Activated CD4-positive, alpha-beta T cell treated with anti-CD3 and anti-CD28 coated beads, Interleukin-10, Interleukin-2, amounts not matched to agents 100 ng/mL and 50 ng/mL, durations not matched to agents 16 hours and 8 hours (primary cell): Measurements from ENCODE around the gene CENPC.
"Not testable (repeated sequence)": the region's sequence is repeated elsewhere in the genome, so short reads cannot be mapped to it uniquely, and the experiment has no call there.

Source experiments
- DNase-seq: peaks from one replicate; pipeline ENCODE4 v3.0.0-alpha.2; 2020

CENPC gene, protein sequence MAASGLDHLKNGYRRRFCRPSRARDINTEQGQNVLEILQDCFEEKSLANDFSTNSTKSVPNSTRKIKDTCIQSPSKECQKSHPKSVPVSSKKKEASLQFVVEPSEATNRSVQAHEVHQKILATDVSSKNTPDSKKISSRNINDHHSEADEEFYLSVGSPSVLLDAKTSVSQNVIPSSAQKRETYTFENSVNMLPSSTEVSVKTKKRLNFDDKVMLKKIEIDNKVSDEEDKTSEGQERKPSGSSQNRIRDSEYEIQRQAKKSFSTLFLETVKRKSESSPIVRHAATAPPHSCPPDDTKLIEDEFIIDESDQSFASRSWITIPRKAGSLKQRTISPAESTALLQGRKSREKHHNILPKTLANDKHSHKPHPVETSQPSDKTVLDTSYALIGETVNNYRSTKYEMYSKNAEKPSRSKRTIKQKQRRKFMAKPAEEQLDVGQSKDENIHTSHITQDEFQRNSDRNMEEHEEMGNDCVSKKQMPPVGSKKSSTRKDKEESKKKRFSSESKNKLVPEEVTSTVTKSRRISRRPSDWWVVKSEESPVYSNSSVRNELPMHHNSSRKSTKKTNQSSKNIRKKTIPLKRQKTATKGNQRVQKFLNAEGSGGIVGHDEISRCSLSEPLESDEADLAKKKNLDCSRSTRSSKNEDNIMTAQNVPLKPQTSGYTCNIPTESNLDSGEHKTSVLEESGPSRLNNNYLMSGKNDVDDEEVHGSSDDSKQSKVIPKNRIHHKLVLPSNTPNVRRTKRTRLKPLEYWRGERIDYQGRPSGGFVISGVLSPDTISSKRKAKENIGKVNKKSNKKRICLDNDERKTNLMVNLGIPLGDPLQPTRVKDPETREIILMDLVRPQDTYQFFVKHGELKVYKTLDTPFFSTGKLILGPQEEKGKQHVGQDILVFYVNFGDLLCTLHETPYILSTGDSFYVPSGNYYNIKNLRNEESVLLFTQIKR

DNA sequence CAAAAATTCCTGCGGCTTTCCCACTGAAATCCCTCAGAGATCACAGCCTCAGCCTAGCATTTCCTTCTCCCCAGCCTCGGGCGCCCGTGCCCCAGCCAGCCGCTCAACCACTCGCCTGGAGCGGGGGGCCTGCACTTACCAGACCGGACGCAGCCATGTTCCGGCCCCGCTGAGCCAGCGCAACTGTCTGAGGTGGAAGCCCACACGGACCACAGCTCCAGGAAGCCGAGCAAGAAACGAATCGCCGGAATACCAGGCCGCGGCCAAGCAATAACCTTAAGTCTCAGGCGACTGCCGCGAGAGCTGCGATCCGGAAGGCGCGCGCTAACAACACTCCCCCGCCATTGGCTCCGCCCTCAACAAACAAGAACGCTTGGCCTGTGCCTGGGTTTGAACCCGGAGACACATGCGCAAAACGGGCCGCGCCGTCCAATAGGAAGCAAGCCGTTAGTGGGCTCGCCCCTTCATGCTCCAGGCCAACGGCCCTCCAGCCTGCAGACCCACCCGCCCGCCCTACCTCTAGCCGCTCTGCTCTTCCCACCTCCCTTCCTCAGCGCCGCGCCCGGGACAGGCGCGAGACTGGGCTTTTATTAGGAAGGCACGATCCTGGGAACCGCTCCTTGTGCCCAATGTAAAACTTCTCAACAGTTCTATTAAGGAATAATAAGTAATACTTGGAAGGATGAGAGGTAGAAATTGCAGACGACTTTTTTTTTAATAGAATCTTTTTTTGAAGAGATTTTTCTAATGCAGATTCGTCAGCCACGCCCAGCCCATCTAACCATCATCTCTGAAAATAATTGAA lies at the start of gene CENPC:
Gene CENPC, minus strand, starts transcription at position 305 of the 805 bp plus-strand sequence. Its CDS starts 148 bp downstream, at position 157.
- peak; percentile 97 for DNase-seq

DNA sequence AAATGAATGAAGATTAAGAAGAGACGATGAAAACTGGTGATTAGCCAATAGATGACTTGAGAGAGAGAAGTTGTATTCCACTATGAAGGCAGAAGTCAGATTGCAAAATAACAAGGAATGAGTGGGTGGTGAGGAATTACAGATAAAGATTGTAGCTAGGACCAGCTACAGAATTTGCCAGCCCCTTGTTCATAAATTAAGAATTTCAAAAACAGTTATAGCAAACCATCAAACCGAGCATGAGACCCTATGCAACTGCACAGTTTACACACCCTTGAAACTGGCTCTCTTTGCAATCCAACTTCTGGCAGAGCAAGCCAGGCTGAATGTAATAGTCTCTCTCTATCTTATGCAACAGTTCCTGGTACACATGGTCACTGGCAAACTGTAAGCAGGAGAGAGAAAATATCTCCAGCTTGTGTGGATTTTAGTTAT lies 48.5 kb upstream of the CENPC start:
- no peak for DNase-seq

DNA sequence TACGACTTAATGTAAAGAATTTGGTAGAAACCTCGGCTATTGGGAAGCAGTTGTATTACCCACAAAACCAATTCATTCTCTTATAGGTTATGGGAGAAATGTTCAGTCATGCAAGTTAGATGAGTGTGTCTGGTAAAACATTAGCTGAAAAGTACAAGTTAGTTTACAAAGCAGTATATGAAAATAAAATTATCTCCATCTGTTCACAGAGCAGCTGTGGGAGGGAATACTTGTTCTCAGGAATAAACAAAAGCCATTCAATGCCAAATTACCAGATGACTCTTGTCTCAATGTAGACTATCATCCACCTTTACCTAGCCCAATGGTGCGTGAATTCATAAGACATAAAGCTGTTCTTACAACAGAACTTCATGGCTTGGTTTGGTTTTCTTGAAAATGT lies 41.9 kb upstream of the CENPC start:
- no peak for DNase-seq

DNA sequence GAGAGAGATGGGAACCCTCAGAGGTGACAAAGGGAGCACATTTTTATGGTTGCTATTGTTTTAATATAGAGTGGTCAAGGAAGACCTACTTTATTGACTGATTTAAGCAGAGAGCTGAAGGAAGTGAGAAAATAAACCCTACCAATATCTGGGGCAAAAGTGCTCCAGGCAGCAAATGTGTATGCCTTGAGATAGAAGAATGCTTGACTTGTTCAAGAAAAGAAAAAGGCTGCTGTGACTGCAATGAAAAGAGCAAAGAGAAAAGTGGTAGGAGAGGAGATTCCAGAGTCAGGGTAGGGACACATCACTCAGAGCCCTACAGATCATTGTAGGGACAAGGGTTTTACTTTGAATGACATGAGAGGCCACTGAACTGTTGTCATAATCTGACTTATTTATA lies 39.2 kb upstream of the CENPC start:
- DNase-seq, result no peak

DNA sequence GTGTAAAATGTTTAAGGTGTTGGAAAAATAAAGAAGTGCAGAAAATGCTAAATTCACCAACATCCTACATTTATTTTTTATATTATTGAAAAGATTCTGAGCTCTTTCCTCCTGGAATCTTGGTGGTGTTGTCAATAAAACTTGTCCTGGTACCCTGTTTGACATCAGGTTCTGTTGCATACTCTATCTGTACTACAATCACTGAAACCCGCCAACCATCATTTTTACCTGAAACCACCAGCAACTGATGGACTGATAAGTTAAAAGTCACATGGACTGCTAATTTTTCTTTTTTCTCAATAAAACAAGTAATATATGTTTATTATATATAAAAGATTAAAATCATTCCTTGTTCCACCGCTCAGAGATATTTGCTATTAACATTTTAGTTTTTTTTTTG lies 36.6 kb upstream of the CENPC start:
- DNase-seq, result peak; percentile 11

DNA sequence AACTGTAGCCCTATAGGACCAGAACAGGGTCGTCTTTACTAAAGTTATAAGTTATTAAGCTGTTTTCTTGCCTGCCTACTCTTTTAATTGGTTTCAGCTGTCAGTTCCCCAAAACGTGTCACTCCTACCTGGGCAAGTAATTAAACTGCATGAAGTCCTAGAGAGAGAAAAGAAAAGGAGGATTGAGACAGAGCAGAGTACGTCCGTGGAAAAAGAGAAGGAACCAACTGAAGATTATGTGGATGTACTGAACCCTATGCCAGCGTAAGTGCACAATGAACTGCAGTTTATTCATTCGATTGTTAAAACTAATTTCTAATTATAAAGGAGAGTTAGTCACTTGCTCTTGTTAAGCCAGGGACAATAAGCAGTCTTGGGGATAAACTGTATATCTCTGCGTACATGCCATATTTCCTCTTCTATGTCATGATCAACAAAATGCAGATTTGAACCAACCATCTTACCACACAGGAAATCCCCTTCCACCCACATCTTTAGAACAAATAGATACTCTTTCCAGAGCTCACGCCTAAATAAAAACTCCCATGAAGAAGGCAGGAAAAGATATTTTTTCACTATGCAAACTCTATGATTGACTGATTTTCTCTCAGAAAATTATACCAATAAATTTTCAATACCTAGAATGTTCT lies 36.0 kb upstream of the CENPC start:
- DNase-seq, result peak; percentile 46

DNA sequence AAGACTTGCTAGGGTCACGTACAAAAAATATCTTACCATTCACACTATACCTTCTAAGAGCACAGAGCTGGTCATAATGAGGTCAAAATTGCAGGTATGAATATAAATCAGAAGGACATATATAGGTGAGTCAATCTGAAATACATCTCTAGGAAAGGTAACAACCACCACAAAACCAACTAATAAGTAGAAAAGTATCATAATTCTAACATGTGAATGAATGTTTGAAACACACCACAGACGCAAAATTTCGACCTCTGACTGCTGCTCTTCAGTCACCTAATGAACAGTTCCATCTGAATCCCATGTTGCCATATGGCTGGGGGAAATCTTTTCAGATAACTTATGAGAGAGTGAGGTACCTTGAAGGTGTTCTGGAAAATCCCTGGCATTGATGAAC lies 35.3 kb upstream of the CENPC start:
- DNase-seq, result peak; percentile 31

DNA sequence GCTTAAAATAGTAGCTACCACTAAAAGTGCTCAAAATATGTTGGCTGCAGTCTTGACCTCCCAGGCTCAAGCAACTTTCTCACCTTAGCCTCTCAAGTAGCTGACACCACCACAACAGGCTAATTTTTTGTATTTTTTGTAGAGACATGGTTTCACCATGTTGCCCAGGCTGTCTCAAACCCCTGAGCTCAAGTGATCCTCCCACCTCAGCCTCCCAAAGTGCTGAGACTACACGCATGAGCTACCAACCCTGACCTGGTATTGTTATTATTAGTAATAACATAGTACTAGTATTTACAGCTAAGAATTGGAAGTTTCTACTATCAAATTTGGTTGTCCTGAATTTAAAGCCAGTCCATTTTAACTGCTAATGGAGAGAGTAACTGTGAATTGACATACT lies 31.2 kb upstream of the CENPC start:
- no peak for DNase-seq

DNA sequence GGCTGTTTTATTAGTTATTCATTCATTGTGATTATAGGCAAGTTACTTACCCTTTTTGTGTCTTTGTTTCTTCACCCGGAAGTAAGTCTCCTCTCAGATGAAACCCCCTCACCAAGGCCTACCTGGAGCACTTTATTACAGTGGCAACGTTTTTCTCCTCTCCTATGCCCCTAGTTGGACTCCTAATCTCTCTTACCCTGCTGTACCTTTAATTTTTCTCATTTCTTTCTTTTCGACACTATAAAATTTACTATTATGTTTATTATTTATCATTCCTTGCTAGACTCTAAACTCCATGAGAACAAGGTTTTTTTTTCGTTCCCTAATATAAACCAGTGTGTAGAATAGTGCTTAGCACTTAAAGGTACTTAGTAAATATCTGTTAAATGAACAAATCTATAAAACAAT lies 30.8 kb upstream of the CENPC start:
- no peak for DNase-seq

DNA sequence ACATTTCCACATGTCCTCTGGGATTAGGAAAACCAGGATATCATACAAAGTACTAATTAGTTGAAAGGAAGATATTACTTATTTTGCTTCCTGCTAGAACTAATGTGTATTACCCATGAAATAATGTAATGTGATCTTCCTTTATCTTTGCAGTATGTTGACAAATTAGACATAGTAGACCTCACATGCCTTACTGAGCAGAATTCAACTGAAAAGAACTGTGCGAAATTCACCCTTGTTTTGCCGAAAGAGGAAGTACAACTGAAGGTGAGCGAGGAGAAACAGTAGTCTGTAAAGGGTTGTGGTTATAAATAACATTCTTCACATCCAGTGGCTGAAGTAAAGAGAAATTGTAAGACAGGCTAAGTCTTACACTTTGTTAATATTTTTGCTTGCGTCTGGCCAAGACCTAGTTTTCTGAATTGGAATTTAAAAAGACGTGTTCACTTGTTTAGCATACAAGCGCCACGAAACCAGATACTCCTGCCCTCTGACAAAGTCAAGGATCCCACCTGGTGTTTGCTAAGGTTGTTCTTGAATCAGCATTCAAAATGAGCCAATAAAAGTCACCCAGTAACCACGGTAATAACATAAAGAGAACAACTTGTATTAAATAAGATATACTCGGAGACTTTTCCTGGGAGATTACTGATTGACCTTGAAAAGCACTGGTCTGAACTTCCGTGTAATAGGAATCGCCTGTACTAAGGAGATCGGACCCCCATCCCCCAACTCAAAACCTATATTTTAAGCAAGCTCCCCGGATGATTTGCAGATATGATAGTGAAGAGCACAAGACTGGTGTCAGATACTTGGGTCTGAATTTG lies 30.1 kb upstream of the CENPC start:
- peak; percentile 6 for DNase-seq

DNA sequence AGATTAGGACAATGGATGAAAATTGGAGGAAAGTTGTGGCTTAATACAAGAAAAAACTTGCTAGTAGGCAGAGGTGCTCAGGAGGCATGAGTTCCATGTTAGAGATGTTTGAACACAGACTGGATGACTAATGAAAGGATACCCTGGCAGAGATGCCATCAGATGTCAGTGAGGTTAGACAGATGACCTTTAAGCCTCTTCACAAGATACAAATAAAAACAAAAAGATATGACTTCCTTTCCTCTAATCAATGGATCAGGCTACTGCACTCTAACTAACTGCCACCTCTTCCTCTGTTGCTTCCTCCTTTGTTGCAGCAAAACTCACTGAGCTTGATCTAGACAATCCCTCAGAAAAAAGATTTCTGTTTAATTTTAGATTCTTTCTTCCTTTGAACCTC lies 27.9 kb upstream of the CENPC start:
- DNase-seq, result no peak

DNA sequence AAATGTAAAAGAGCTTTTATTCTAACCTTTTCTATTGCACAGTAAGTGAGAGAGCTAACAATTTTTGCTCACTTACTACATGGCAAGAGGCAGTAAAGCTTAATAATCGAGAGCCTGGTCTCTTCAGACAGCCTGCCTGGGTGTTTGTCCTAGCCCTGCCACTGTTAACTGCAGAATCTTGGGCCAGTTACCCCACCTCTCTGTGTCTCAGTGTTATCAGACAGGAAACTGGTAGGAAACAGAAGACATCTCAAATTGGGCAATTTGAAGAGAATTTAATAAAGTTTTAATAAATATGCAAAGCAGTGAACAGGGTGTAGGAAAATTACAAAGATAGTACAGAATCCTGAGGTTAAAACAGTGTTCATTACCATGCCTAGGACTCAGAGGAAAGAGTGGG lies 26.7 kb upstream of the CENPC start:
- DNase-seq, result no peak

DNA sequence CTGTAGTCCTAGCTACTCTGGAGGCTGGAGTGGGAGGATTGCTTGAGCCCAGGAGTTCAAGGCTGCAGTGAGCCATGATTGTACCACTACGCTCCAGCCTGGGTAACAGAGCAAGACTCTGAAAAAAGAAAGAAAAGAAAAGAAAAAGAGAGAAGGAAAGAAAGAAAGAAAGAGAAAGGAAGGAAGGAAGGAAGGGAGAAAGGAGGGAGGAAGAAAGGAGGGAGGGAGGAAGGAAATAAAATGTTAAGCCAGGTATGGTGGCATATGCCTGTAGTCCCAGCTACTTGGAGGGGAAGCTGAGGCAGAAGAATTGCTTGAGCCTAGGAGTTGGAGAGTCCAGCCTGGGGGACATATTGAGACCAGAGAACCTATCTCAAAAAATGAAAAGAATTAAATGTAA lies 25.2 kb upstream of the CENPC start:
- DNase-seq, result no peak

DNA sequence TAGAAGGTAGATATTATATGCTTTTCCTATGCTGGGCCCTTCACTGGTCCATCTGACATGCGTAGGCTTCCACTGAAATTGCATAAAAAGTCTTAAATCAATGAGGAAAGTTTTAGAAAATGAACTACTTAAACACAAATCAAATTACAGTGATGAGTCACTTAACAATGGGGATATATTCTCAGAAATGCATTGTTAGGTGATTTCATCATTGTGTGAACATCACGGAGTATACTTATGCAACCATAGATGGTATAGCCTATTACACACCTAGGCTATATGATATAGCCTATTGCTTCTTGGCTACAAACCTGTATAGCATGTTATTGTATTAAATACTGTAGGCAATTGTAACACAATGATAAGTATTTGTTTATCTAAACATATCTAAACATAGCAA lies 23.5 kb upstream of the CENPC start:
- no peak for DNase-seq

DNA sequence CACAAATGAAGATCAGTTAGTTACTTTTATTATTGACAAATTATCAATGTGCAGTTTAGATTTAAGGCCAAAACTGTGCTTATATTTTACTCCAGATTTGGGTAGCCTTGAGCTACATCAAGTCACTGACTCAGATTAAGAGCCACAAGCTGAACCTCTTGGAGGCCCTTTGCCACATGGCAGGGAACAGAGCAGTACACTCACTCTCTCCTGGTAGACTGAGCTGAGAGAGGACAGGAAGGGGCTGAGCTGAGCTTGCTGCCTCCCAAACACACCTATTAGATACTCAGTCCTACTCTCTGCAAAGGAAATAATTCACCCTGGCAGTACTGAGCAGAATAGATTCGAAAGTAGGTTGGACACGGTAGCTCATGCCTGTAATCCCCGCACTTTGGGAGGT lies 21.0 kb upstream of the CENPC start:
- peak; percentile 11 for DNase-seq

DNA sequence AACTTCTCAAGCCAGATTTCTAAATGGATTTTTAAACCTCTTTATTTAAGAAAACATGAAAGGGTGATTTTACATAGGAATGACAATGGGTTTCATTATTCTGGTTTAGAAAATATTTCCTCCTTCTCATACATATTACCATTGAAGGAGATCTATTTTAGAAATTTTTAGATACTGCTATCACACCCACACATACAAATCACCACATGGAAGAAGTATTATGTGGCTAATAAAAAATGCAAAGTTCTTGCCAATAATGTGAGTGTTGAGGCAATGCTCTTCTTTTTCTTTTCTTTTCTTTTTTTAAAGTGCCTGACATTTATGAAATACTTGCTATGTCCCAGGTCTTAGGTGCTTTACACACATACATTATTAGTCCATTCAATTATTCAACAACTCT lies 20.0 kb upstream of the CENPC start:
- no peak for DNase-seq

DNA sequence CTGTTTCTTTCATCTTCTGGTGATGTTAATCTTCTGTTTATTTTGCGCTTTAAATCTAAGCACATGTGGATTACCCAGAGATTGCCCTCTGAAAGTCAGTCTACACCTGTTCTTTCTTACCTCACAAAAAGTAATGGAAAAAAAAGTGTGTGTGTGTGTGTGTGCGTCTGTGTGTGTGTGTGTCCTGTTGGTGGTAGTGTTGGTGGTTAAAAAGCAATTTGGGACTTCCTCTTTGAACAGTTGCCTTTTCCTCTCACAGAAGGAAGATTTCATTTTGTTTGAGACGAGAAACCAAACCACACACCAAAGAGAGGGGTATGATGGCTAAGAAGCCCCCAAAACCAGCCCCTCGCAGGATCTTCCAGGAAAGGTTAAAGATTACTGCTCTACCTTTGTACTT lies 13.2 kb upstream of the CENPC start, which contains the start of gene STAP1:
Gene STAP1, plus strand, starts transcription at position 235 of the 400 bp plus-strand sequence. Its CDS starts 83 bp downstream, at position 318.
- DNase-seq, result peak; percentile 50

DNA sequence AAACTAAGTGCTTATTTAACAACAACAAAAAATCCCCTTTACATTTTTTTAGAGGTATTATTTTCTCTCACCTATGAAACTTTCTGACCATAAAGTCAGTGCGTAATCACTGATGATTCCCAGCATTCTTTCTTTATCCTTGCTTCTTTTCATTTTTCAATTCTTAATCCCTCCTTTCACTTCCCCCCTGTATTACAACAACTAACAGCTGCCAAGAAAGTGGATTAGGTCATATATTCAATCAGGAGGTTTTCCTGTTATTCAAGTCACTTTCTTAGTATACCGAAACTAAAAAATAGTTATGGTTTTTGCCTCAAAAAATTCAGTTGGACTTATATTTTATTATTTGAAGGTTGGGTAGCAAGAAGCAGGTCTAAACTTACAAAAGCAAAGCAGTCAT lies 11.1 kb upstream of the CENPC start:
- DNase-seq, result no peak

DNA sequence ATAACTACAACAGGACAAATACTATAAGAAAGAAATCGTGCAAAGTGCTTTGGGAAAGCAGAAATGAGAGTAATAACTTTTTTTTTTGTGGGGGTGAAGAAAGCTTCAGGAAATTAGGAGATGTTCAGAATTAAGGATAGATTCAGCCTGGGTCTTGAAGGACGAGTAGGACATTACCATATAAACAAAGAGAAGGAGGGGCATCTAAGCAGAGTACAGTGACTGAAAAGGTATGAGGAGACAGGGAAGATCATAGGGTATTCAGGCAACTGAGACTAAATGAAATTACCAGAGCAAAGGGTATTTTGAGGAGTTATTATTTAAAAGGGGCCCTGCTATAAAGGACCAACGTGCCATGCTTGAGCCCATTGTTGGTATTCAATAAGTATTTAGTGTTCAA lies 10.1 kb upstream of the CENPC start:
- DNase-seq, result no peak

DNA sequence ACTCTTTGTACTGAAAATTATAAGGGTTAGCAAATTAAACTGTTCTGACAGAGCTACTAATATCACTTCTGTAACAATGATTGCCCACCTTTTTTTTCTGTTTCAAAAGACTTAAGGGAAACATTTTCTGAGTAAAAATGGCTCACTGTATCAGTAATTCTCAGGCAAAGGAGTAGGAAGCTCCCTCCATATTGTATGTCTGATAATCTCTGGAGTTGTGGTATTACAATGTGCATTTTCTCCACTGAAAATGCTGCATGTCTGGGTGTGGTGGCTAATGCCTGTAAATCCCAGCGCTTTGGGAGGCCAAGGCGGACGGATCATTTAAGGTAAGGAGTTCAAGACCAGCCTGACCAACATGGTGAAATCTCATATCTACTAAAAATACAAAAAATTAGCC lies 8.8 kb upstream of the CENPC start:
- no peak for DNase-seq

DNA sequence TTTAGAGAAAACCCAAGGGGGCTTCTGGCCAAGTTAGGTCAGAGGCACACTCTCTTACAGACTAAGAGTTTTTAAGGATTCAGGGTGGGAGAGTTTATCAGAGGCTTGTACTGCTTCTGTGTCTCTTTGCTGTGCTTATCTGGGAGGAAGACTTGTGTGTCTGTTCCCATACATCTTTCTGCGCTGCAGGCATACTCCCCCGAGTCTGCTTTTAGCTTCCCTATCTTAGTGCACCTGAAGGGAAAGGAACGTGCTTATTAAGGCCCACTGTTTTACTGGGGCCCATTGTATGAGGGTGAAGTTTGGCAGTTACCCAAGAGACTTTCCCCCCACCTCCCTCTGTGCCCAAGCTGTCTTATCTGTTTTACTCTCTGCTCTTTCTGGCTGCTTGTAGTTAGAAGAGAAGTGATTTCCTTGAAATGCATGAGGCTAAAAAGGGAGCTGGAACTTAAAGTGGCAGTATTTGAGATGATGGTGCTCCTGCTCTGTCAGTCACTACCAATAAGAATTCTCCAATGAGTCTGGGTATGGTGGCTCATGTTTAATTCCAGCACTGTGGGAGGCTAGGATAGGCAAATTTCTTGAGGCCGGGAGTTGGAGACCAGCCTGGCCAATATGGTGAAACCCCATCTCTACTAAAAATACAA lies 7.0 kb upstream of the CENPC start:
- not testable (repeated sequence) for DNase-seq
